ENCODE measurements around the gene FAM174B.

FAM174B gene

DNA sequence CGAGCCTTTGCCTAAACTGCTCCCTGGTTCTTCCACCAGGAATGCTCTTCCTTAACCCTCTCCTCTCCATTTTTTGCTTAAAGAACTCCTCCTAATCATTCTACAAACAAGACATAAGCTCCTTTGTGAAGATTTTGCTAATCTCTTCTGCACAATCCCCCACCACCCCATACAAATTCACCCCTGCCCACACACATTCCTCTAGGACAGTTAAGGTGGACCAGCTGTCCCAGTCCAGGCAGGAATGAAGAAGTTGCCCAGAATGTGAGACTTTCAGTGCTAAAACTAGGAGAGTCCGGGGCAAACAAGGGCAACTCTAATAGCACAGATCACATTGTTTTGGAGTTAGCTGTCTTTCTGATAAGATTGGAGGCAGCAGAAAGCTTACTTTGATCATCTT lies 13.9 kb upstream of the FAM174B start:
- no peaks in the 10 kb centered on the region for H3K27me3 ChIP-seq (replicated peaks; ENCODE audit: control insufficient read depth, insufficient read depth, low read length)

DNA sequence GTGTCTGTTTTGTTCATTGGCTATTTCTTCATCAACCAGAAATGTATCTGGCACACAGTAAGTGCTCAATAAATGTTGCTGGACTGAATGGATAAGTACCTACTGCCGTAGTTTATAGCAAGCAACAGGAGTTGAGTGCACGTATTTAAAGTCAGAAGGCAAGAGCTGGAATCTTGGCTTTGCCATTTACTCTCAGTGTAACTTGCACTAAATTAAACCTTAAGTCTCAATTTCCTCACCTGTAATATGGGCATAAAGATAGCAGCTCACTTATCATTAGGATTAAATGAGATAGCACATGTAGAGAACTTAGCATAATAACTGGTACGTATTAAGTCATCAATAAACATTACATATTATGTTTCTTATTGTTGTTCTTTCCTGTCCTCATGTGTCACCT lies 13.0 kb upstream of the FAM174B start:
- TF ChIP-seq, protein P1, sequence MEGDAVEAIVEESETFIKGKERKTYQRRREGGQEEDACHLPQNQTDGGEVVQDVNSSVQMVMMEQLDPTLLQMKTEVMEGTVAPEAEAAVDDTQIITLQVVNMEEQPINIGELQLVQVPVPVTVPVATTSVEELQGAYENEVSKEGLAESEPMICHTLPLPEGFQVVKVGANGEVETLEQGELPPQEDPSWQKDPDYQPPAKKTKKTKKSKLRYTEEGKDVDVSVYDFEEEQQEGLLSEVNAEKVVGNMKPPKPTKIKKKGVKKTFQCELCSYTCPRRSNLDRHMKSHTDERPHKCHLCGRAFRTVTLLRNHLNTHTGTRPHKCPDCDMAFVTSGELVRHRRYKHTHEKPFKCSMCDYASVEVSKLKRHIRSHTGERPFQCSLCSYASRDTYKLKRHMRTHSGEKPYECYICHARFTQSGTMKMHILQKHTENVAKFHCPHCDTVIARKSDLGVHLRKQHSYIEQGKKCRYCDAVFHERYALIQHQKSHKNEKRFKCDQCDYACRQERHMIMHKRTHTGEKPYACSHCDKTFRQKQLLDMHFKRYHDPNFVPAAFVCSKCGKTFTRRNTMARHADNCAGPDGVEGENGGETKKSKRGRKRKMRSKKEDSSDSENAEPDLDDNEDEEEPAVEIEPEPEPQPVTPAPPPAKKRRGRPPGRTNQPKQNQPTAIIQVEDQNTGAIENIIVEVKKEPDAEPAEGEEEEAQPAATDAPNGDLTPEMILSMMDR (IDR thresholded peaks at IDR 0.05; ENCODE audit: insufficient read depth, low read length, poor library complexity, severe bottlenecking) = no peak
- Histone ChIP-seq H3K4me3 (replicated peaks; ENCODE audit: low read depth, low read length) (no peak overlapping the region), H3K36me3 (ENCODE audit: control insufficient read depth, insufficient read depth, low read length) (no peaks in the 10 kb centered on the region), H3K27me3 (replicated peaks; ENCODE audit: control insufficient read depth, insufficient read depth, low read length) (no peaks in the 10 kb centered on the region)
- DNase-seq (ENCODE audit: extremely low read depth, insufficient read length) = no peak

More for the DNA sequence above, 13.9 kb upstream of the FAM174B start:
- TF ChIP-seq, protein P1 (IDR thresholded peaks at IDR 0.05; ENCODE audit: insufficient read depth, low read length, poor library complexity, severe bottlenecking) = no peak
- DNase-seq (ENCODE audit: extremely low read depth, insufficient read length) = no peak
- Histone ChIP-seq H3K4me3 (replicated peaks; ENCODE audit: low read depth, low read length) (no peak overlapping the region), H3K36me3 (ENCODE audit: control insufficient read depth, insufficient read depth, low read length) (no peaks in the 10 kb centered on the region)

DNA sequence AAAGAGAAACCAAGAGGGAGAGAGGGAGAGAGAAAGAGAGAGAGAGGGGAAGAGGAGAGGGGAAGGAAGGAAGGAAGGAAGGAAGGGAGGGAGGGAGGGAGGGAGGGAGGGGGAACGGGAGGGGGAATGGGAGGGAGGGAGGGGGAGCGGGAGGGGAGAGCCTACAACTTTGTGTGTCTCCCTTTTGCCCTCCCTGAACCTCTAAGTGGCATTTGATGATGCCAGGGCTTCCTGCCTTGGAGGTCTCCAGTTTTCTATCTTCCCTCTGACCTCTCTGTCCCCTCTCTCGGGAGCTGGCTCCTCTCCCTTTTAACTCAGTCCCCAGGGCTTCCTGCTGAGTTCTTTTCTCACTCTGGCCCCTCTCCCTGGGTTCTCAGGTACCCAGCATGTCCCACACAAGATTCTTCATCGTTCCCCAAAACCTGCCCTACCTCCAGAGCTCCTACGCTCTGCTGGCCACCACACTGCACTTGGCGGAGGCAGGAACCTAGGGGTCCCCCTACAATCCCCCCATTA lies 12.5 kb upstream of the FAM174B start:
- Histone ChIP-seq H3K27me3 (replicated peaks; ENCODE audit: control insufficient read depth, insufficient read depth, low read length) (no peaks in the 10 kb centered on the region), H3K4me3 (replicated peaks; ENCODE audit: low read depth, low read length) (no peak overlapping the region), H3K36me3 (ENCODE audit: control insufficient read depth, insufficient read depth, low read length) (no peaks in the 10 kb centered on the region)
- DNase-seq (ENCODE audit: extremely low read depth, insufficient read length) = no peak
- TF ChIP-seq, protein P1 (IDR thresholded peaks at IDR 0.05; ENCODE audit: insufficient read depth, low read length, poor library complexity, severe bottlenecking) = no peak

DNA sequence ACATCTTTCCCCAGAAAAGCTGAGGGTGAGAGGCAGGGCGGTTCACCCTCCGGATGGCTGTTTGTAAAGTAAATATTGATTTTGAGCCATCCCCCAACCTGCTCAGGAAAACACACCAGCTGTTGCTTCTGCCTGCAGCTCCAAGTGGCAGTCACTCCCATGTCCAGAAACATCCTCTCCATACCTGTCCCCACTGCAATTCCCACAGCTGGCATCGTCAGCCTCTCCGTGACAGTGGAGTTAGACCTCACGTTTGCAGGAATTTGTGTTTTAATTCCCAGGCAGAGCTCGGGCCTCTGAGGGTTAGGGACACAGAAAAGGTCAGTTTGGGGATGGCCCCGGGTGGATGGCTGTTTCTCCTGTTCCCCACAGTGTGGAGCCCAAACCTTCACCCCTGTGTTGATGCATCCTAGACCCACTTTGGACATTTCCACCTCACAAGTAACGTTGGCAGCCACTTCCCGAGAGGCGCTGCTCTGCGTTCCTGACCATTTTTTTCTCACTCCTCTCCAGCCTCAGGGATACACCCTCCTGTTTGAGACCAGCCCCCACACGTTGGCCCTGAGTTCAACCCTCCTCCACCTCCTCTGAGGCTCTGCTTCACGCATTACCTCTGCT lies 11.8 kb upstream of the FAM174B start:
- H3K36me3 ChIP-seq (ENCODE audit: control insufficient read depth, insufficient read depth, low read length) = no peaks in the 10 kb centered on the region
- DNase-seq (ENCODE audit: extremely low read depth, insufficient read length) = no peak
- no peaks in the 10 kb centered on the region for H3K27me3 ChIP-seq (replicated peaks; ENCODE audit: control insufficient read depth, insufficient read depth, low read length)
- TF ChIP-seq, protein P1 (IDR thresholded peaks at IDR 0.05; ENCODE audit: insufficient read depth, low read length, poor library complexity, severe bottlenecking) = no peak
- no peak overlapping the region for H3K4me3 ChIP-seq (replicated peaks; ENCODE audit: low read depth, low read length)

DNA sequence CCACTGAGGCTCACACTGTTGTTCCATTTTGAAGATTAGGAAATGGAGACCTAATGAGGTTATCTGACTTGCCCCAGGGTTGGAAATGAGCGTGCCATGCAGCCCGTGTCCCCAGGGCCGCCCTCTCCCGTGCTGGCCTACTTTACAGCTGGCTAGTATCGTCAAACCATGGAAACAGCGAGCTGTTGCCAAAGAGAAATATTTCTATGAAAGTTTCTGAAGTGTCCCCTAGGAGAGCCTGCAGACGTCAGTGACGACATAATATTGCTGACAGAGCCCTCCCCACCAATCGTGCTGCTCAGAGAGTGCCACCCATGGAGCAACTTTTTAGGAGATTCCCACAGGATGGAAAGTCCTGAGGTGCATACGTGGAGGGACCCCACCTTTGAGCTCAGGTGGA lies 11.2 kb upstream of the FAM174B start:
- Histone ChIP-seq H3K4me3 (replicated peaks; ENCODE audit: low read depth, low read length) (no peak overlapping the region), H3K27me3 (replicated peaks; ENCODE audit: control insufficient read depth, insufficient read depth, low read length) (no peaks in the 10 kb centered on the region), H3K36me3 (ENCODE audit: control insufficient read depth, insufficient read depth, low read length) (no peaks in the 10 kb centered on the region)
- DNase-seq (ENCODE audit: extremely low read depth, insufficient read length) = no peak
- TF ChIP-seq, protein P1 (IDR thresholded peaks at IDR 0.05; ENCODE audit: insufficient read depth, low read length, poor library complexity, severe bottlenecking) = no peak
